Right cardiac atrium (tissue), 5 donors: ENCODE results near the gene LCN2. TPM values are rescaled to one million over a fixed set of nuclear protein-coding genes. Genes with fewer than 3 reads are reported as not detected.
A peak's percentile ranks its signal among the peaks of the same experiment; 100 is the strongest.

Experiments
- ATAC-seq, 2 donors: fragments of 200-7000 bp; cut with Tn5 transposase; one replicate each; pipeline versions ENCODE4 v1.8.0 to v1.9.1; 2020; ENCODE audit warnings: moderate library complexity in 2 of 2, mild to moderate bottlenecking in 1 of 2
- DNase-seq, 3 donors: peaks; one replicate each; pipeline ENCODE4 v3.0.0-alpha.2; 2020
- H3K27ac ChIP-seq: one replicate; pipeline ENCODE4 v1.5.1; 2013; ENCODE audit warnings: mild to moderate bottlenecking, low read length, control low read depth, moderate library complexity
- H3K27me3 ChIP-seq: one replicate; pipeline ENCODE4 v1.6.1; 2013; ENCODE audit not compliant: control insufficient read depth, insufficient read depth
- H3K4me1 ChIP-seq: one replicate; pipeline ENCODE4 v1.6.1; 2013; ENCODE audit warnings: low read length; ENCODE audit not compliant: control insufficient read depth, insufficient read depth
- H3K4me3 ChIP-seq: one replicate; pipeline ENCODE4 v1.5.1; 2013; ENCODE audit warnings: low read length, control low read depth
- H3K9me3 ChIP-seq: one replicate; pipeline ENCODE4 v1.6.1; 2013; ENCODE audit warnings: low read length; ENCODE audit not compliant: control insufficient read depth
- WGBS: extraction: QIAGEN DNeasy Blood & Tissue Kit; methylation state at CpG from one replicate; pipeline ENCODE4 v1.1.7; 2013; 5-methylcytosine and 5-hydroxymethylcytosine counted together
- intact Hi-C, 4 donors: fragments of 100-400 bp; cut with DNase I; formaldehyde crosslinking; loops; one replicate each; pipeline versions ENCODE4 v1.11.0 to v1.14.0; 2022 to 2023
- polyA plus RNA-seq: library from polyadenylated mRNA; stranded (reverse); fragments of 200-250 nt; gene quantifications from one replicate; pipeline ENCODE4 v1.2.3, GENCODE V29; 2013
- total RNA-seq, 4 donors: library from RNA; stranded (reverse); fragmentation: NEBNext Ultra II Directional; extraction: Animal tissue kit (Norgen Biotek cat#: 25700); gene quantifications; one replicate each; pipeline ENCODE4 v1.2.1, GENCODE V29; 2021
- donor health status: healthy with polysubstance abuse.
- donor health status: DM: no; HTN: yes; CAD: no.
- donor health status: DM: no; HTN: no; CAD: no.
- donor health status: DM: no; HTN: yes; CAD: no; lungs with severe emphysema.
- donor health status: DM: yes; HTN: yes; CAD: no.

The LCN2 gene
- total and polyA plus RNA-seq, 5 donors = 0.16 TPM; not detected in 4

- no peak overlapping the region for H3K27ac ChIP-seq
- peaks cover 3% of the 10 kb centered on the region for H3K4me1 ChIP-seq
- no peak overlapping the region for H3K4me3 ChIP-seq
- ATAC-seq = no peak
- intact Hi-C loops = no loop called here
- 86% methylated on average over 27 of the region's 27 CpGs for WGBS
- no peaks in the 10 kb centered on the region for H3K27me3 ChIP-seq
- no peaks in the 10 kb centered on the region for H3K9me3 ChIP-seq
- DNase-seq = peak; percentile 12 to 47 (median 37)
Measured at GRCh38 chr9:128121924-128122808, 27.1 kb upstream of the LCN2 start.

GRCh38 chr9:128122809-128123175 is 26.5 kb upstream of the LCN2 start:
- Histone ChIP-seq H3K4me1 (peaks cover 3% of the 10 kb centered on the region), H3K9me3 (no peaks in the 10 kb centered on the region), H3K27ac (no peak overlapping the region), H3K4me3 (no peak overlapping the region), H3K27me3 (no peaks in the 10 kb centered on the region)
- intact Hi-C loops = no loop called here
- DNase-seq (peak; percentile 14 to 59 (median 43)), ATAC-seq (no peak)
- WGBS = 95% methylated on average over 24 of the region's 24 CpGs

- Histone ChIP-seq H3K4me1 (peaks cover 3% of the 10 kb centered on the region), H3K9me3 (no peaks in the 10 kb centered on the region), H3K4me3 (no peak overlapping the region), H3K27ac (no peak overlapping the region), H3K27me3 (no peaks in the 10 kb centered on the region)
- intact Hi-C loops = no loop called here
- ATAC-seq (no peak), DNase-seq (peak; percentile 13 to 38 (median 30))
- WGBS = 91% methylated on average over 21 of the region's 21 CpGs
Measured at GRCh38 chr9:128123451-128124080, 25.7 kb upstream of the LCN2 start.

GRCh38 chr9:128124451-128124850 is 24.8 kb upstream of the LCN2 start:
- intact Hi-C loops = no loop called here
- 87% methylated on average over 8 of the region's 8 CpGs for WGBS
- H3K27ac ChIP-seq = no peak overlapping the region
- no peaks in the 10 kb centered on the region for H3K9me3 ChIP-seq
- H3K4me3 ChIP-seq = no peak overlapping the region
- H3K27me3 ChIP-seq = no peaks in the 10 kb centered on the region
- DNase-seq (peak in 2 of 3 donors; percentile 2 to 46), ATAC-seq (no peak)
- H3K4me1 ChIP-seq = peaks cover 6% of the 10 kb centered on the region

GRCh38 chr9:128124873-128125579 is 24.2 kb upstream of the LCN2 start:
- H3K4me1 ChIP-seq = peaks cover 6% of the 10 kb centered on the region
- intact Hi-C loops = no loop called here

GRCh38 chr9:128125580-128126354 is 23.5 kb upstream of the LCN2 start:
- ATAC-seq = no peak

More at GRCh38 chr9:128124873-128125579, 24.2 kb upstream of the LCN2 start:
- DNase-seq (peak; percentile 59 to 87 (median 86)), ATAC-seq (no peak)
- no peaks in the 10 kb centered on the region for H3K27me3 ChIP-seq
- no peak overlapping the region for H3K27ac ChIP-seq
- WGBS = 60% methylated on average over 16 of the region's 16 CpGs
- no peak overlapping the region for H3K4me3 ChIP-seq
- H3K9me3 ChIP-seq = no peaks in the 10 kb centered on the region

GRCh38 chr9:128127568-128127989 is 21.7 kb upstream of the LCN2 start, which contains the start of gene PTGES2:
TSS of gene PTGES2 (minus strand) at chr9:128127729. CDS start at chr9:128127717, 12 bp downstream.
- WGBS = under 1% methylated on average over 56 of the region's 56 CpGs
- Histone ChIP-seq H3K27ac (peak within 1 kb of the TSS; percentile 95), H3K27me3 (no peaks in the 10 kb centered on the region), H3K9me3 (no peaks in the 10 kb centered on the region), H3K4me1 (peaks cover 6% of the 10 kb centered on the region), H3K4me3 (peak within 1 kb of the TSS; percentile 96)
- DNase-seq (peak; percentile 88 to 96 (median 94)), ATAC-seq (peak; percentile 89)
- intact Hi-C loops = no loop called here

More at GRCh38 chr9:128125580-128126354, 23.5 kb upstream of the LCN2 start:
- Histone ChIP-seq H3K27ac (no peak overlapping the region), H3K4me1 (peaks cover 6% of the 10 kb centered on the region), H3K4me3 (no peak overlapping the region), H3K27me3 (no peaks in the 10 kb centered on the region), H3K9me3 (no peaks in the 10 kb centered on the region)
- DNase-seq = peak; percentile 11 to 45 (median 40)
- intact Hi-C loops = no loop called here
- 29% methylated on average over 10 of the region's 10 CpGs for WGBS

- Histone ChIP-seq H3K4me3 (peak overlapping the region; percentile 96), H3K27me3 (no peaks in the 10 kb centered on the region), H3K4me1 (peaks cover 6% of the 10 kb centered on the region), H3K27ac (peak overlapping the region; percentile 95), H3K9me3 (no peaks in the 10 kb centered on the region)
- under 1% methylated on average over 82 of the region's 82 CpGs for WGBS
- intact Hi-C loops = no loop called here
- ATAC-seq (peak; percentile 92), DNase-seq (peak; percentile 80 to 93 (median 92))
Measured at GRCh38 chr9:128127990-128128835, 21.0 kb upstream of the LCN2 start.

GRCh38 chr9:128128836-128129590 is 20.2 kb upstream of the LCN2 start:
- Histone ChIP-seq H3K4me1 (peaks cover 6% of the 10 kb centered on the region), H3K4me3 (peak overlapping the region; percentile 96), H3K9me3 (no peaks in the 10 kb centered on the region), H3K27me3 (no peaks in the 10 kb centered on the region), H3K27ac (peak overlapping the region; percentile 68)
- intact Hi-C loops = no loop called here
- DNase-seq = peak; percentile 39 to 76 (median 63)
- 66% methylated on average over 29 of the region's 29 CpGs for WGBS
- ATAC-seq = peak in 1 of 2 donors; percentile 4
